Stomach (tissue), 4 donors: Measurements from ENCODE around the gene LRP6.

Experiments used
- CTCF ChIP-seq, 7 experiments: fragments of 450-650 bp in 4 of 7; fragments of 200-600 bp in 3 of 7; sonication (generic) in 3 of 7; IDR thresholded peaks; one replicate each; pipeline ENCODE4 v1.5.1; 2016 to 2019; ENCODE audit warnings: antibody characterized with exemption in 7 of 7, control low read depth in 2 of 7, mild to moderate bottlenecking in 1 of 7
- EP300 ChIP-seq: sonication (generic); formaldehyde crosslinking; IDR thresholded peaks from one replicate; pipeline ENCODE4 v1.6.1; 2017; ENCODE audit warnings: antibody characterized with exemption
- POLR2A ChIP-seq, 4 donors: fragments of 450-650 bp; IDR thresholded peaks; one replicate each; pipeline ENCODE4 v1.6.1; 2016; ENCODE audit warnings: antibody characterized with exemption in 4 of 4, control low read depth in 2 of 4, mild to moderate bottlenecking in 1 of 4, moderate library complexity in 1 of 4

GRCh38 chr12:12098691-12099015, 168.2 kb downstream of the LRP6 start:
- TF ChIP-seq CTCF (IDR thresholded peaks at IDR 0.05): no peak
- TF ChIP-seq POLR2A (IDR thresholded peaks at IDR 0.05): no peak
- no peak for TF ChIP-seq EP300
